Effector memory CD8-positive, alpha-beta T cell (primary cell): Measurements from ENCODE around the gene DPEP3.
"Not testable (repeated sequence)": the region's sequence is repeated elsewhere in the genome, so short reads cannot be mapped to it uniquely, and the experiment has no call there.

ENCODE experiments used
- ATAC-seq: fragments of 150-1000 bp; cut with Tn5 transposase; replicated peaks from 2 replicates; pipeline ENCODE4 v1.10.0; 2021; ENCODE audit warnings: mild to moderate bottlenecking, moderate library complexity
- DNase-seq, 3 experiments: peaks; one replicate each; pipeline ENCODE4 v3.0.0; 2021
- H3K27ac Mint-ChIP-seq, 2 donors: one replicate each; pipeline ENCODE4 v1.8.0; 2022; ENCODE audit warnings: mild to moderate bottlenecking in 2 of 2, mixed read lengths in 2 of 2, moderate library complexity in 2 of 2
- H3K27me3 Mint-ChIP-seq, 2 donors: one replicate each; pipeline ENCODE4 v1.8.0; 2022; ENCODE audit warnings: mixed read lengths in 2 of 2
- H3K36me3 Mint-ChIP-seq: one replicate; pipeline ENCODE4 v1.8.0; 2022; ENCODE audit warnings: mild to moderate bottlenecking, moderate library complexity, mixed read lengths; ENCODE audit not compliant: insufficient read depth
- H3K4me1 Mint-ChIP-seq, 2 donors: one replicate each; pipeline ENCODE4 v1.8.0; 2022; ENCODE audit warnings: low read depth in 2 of 2, mixed read lengths in 2 of 2
- H3K4me3 Mint-ChIP-seq, 2 donors: one replicate each; pipeline ENCODE4 v1.8.0; 2022; ENCODE audit warnings: mild to moderate bottlenecking in 2 of 2, mixed read lengths in 2 of 2, moderate library complexity in 2 of 2
- H3K9me3 Mint-ChIP-seq, 2 donors: one replicate each; pipeline ENCODE4 v1.8.0; 2022; ENCODE audit warnings: mixed read lengths in 2 of 2

Gene DPEP3

DNA sequence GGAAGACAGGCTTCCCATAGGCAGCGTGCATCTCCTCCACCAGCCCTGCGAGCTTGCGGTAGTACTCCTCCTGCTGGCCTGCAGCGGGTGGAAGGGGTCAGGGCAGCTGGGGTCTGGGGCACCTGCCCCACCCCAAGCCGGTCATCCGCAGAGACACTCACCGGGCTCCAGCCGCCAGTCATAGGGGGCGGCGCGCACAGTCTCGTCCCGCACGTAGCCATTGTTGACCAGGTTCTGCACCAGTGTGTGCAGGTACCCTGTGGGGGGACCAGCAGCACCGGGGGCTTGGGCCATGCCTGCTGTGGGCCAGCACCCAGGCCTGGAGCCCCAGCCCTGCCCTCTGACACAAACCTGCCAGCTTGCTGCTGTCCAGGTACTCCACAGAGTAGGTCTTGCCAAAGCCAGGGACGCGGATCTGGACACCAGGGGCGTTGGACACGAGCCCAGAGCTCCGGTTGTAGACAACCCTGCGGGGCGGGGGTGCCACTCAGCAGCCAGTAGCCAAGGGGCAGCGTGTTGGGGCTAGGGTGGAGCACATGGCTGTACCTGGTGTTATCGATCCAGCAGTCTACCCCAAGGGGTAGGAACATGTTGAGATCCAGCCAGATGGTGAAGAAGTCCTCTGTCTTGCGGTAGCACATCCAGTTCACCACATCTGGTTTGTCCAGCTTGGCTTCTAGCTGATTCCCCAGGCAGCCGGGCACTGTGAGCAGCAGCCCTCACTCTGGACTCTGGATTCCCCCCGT is 37.6 kb downstream of the DPEP3 start:
- Mint-ChIP-seq H3K27me3 (no peaks in the 10 kb centered on the region), H3K4me1 (peaks cover 19% of the 10 kb centered on the region in 2 donors), H3K4me3 (no peak overlapping the region), H3K9me3 (no peaks in the 10 kb centered on the region), H3K36me3 (no peaks in the 10 kb centered on the region), H3K27ac (peak overlapping the region in 1 of 2 donors; percentile 65)
- ATAC-seq (no peak), DNase-seq (no peak)

DNA sequence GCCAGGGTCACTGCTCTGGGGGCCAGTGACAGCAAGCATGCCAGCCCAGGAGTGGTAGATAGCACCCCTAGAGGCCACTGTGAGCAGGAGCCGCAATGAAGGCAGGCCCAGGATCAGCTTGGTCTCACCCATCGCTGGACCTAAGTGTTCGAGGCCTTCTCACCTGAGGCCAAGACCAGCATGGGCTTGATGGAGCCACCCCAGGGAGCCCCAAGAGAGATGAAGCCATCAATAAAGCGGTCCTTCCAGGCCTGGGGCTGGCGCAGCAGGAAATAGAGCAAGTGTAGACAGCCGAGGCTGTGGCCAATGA is 38.1 kb downstream of the DPEP3 start:
- Mint-ChIP-seq H3K27ac (peak overlapping the region in 1 of 2 donors; percentile 87), H3K4me3 (no peak overlapping the region), H3K9me3 (no peaks in the 10 kb centered on the region), H3K27me3 (no peaks in the 10 kb centered on the region), H3K36me3 (no peaks in the 10 kb centered on the region), H3K4me1 (peaks cover 23% of the 10 kb centered on the region in 2 donors)
- ATAC-seq (peak; percentile 59), DNase-seq (no peak)

DNA sequence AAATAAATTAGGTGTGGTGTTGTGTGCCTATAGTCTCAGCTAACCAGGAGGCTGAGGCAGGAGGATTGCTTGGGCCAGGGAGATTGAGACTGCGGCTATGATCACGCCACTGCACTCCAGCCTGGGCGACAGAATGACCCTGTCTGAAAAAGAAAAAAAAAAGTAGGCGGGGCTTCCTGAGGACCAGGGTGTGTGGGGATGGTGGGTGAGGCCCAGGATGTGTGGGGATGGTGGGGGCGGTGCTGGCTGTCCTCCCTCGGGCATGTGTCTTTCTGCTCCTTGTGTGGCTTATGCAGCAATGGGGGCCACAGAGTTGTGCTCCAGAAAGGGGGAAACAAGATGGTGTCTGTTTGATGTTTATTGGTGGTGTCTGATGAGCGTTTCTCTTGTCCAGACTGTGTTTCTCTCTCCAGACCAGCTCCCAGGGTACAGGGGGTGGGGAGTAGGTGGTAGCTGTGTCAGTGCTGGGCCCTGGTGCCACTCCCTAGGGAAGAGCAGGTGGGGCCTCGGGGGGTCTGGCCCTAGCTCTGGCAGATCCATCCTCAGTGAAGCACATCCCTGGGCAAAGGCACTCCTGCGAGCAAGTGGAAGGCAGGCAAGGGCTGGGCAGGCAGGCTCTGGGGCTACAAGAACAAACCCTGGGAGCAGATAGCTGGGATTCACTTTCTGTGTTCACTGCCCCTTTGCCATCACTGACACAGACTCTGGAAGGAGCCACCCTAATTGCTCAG is 38.7 kb downstream of the DPEP3 start:
- Mint-ChIP-seq H3K4me3 (no peak overlapping the region), H3K36me3 (peaks cover 3% of the 10 kb centered on the region), H3K9me3 (no peaks in the 10 kb centered on the region), H3K4me1 (peaks cover 27 to 28% of the 10 kb centered on the region in 2 donors), H3K27me3 (no peaks in the 10 kb centered on the region), H3K27ac (peak overlapping the region in 1 of 2 donors; percentile 87)
- DNase-seq = no peak
- ATAC-seq = no peak

DNA sequence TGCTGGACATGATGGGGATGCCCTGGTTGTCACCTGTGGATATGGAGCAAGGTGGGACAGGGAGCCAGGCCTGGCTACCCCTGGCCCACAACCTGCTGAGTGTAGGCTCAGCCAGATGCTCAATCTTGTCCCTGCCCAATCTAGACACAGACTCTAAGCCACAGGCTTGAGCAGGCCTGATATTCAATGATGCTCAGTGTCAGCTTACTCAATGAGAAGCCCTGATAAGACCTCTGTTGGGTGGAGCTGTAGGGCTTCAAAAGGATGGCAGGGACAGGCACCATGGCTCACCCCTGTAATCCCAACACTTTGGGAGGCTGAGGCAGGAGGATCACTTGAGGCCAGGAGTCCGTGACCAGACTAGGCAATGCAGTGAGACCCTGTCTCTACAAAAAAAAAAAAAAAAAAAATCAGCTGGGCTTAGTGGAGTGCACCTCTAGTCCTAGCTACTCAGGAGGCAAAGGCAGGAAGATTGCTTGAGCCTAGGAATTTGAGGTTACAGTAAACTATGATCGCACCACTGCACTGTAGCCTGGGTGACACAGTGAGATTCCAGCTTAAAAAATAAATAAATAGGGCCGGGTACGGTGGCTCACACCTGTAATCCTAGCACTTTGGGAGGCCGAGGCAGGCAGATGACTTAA is 39.7 kb downstream of the DPEP3 start:
- no peaks in the 10 kb centered on the region for H3K27me3 Mint-ChIP-seq
- H3K4me1 Mint-ChIP-seq = peaks cover 29 to 32% of the 10 kb centered on the region in 2 donors
- peak overlapping the region; percentile 62 to 87 for H3K27ac Mint-ChIP-seq
- no peak overlapping the region for H3K4me3 Mint-ChIP-seq
- H3K36me3 Mint-ChIP-seq = peaks cover 13% of the 10 kb centered on the region
- no peak for DNase-seq
- no peaks in the 10 kb centered on the region for H3K9me3 Mint-ChIP-seq
- no peak for ATAC-seq

DNA sequence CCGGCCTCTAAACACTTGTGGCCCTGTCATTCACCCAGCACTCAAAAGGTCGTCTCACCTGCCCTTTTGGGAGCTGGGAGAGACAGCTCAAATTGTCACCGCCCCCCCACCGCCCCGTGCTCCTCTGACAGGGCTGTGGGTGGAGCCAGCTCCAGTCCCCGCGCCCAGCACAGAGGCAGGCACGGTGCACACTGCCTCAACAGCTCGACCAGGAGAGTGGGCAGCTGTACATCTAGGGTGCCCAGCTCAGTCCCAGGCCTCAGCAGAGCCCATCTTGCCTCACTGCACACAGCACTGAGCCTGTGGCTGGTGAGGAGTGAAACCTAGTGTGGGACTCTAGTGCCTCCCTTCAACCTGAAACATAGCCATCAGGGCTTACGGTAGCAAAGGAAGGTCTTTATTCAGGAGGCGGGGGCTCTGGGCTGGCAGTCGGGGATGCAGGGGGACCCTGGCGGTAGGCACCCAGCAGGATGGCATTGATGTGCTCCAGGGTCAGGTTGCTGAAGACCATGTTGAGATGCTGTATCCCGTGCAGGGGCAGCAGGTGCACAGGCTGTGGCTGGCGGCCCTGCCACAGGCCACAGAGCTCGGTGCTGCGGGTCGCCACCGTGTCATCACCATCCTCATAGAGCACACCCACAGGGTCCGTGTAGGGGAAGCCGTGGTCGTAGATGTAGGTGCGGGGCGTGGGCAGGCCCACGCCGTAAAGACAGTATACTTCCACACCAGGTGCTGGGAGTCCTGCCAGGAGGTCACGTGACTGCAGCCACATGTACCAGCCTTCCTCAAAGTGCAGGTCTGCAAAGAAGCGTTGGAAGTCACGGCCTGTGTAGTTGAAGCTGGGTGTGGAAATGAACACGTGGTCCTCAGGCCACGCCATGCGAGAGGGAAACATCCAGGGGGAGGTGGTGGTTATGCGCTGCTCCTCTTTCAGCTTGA is 40.5 kb downstream of the DPEP3 start:
- ATAC-seq (no peak), DNase-seq (peak in 1 of 3 experiments; percentile 10)
- H3K9me3 Mint-ChIP-seq = no peaks in the 10 kb centered on the region
- no peaks in the 10 kb centered on the region for H3K27me3 Mint-ChIP-seq
- H3K4me1 Mint-ChIP-seq = peaks cover 36 to 40% of the 10 kb centered on the region in 2 donors
- H3K27ac Mint-ChIP-seq = peak overlapping the region; percentile 62 to 87
- peaks cover 21% of the 10 kb centered on the region for H3K36me3 Mint-ChIP-seq
- H3K4me3 Mint-ChIP-seq = peak overlapping the region in 1 of 2 donors; percentile 57

DNA sequence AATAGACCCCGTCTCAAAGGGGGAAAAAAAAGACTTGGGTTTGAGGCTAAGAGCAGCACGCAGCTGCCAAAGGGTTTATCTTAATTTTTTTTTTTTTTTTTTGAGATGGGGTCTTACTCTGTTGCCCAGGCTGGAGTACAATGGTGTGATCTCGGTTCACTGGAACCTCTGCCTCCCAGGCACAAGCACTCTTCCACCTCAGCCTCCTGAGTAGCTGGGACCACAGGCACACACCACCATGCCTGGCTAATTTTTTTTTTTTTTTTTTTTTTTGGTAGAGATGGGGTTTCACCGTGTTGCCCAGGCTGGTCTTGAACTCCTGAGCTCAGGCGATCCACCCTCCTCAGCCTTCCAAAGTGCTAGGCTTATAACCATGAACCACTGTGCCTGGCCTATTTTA is 42.6 kb downstream of the DPEP3 start:
- DNase-seq, ATAC-seq, H3K27me3 Mint-ChIP-seq, H3K9me3 Mint-ChIP-seq: not testable (repeated sequence)
- Mint-ChIP-seq H3K4me1 (peaks cover 40 to 42% of the 10 kb centered on the region in 2 donors), H3K36me3 (peaks cover 42% of the 10 kb centered on the region), H3K4me3 (peak overlapping the region; percentile 19 to 100), H3K27ac (peak overlapping the region; percentile 92 to 98)

DNA sequence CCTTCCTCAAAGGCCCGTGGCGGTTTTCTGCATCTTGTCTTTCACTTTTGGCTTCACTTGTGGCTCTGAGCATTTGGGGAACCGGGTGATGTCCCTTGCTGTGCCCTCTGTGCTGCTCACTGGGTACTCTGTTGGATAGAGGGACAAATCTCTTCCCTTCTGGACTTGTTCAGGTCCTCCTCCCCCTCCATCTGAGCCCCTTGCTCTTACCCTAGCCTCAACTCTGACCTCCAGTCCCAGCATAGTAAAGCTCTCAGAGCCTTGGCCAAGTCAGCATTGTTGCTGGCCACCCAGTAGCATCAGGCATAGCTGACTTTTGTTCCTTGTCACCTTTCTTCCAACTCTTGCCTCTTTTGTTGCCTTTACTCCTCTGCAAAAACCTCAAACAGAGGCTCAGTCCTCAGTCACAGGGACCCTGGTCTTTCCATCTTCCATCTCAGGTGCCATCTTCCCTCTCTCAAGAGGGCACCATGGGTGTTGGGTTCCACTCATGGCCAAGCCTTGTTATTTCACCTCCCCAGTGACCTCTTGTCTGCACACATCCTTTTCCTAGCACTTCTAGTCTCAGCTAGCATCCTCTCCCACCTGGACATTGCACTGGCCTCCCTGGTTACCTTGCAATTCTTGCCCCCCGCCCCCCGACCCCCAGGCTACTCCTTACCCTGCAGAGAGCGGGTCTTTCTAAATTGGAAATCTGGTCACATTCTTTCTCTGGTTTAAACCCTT is 43.3 kb downstream of the DPEP3 start:
- Mint-ChIP-seq H3K4me1 (peaks cover 37 to 39% of the 10 kb centered on the region in 2 donors), H3K27ac (peak overlapping the region; percentile 92 to 98), H3K4me3 (peak overlapping the region; percentile 100), H3K36me3 (peaks cover 46% of the 10 kb centered on the region), H3K9me3 (no peaks in the 10 kb centered on the region), H3K27me3 (no peaks in the 10 kb centered on the region)
- DNase-seq = peak; percentile 67 to 74 (median 72)
- peak; percentile 53 for ATAC-seq

DNA sequence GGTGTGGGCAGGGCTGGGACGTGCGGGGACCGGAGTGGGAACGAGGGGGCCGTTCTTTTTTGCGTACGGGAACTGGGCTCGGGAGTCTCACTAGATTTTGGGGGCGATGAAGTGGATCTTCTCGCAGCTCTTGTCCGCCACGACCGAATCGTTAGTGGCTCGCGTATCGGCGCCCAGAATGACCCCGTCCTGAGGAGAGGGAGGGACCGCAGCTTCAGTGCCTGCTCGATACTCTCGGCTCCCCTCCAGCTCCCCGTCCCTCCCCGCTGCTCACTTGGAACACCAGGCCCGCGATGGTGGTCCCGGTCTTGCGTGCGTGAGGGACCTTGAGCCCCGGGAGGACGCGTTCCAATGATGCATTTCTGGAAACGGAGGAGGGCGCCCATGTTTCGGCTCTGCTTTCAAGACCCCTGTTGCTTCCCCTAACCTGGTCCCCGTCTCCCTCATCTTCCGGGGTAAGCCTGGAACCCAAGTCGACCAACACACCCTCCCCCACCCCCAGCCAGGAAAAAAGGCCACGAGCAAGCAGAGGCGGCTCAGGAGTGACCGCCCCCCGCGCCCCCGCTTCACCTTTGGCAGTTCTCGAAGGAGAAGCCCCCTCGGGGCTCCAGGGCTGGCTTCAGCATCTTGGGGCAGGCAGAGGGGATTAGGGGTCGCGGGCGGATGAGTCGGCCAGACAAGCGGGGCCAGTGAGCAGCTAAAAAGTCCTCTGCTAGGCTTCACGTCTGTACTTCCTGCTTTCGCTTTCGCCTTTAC is 44.0 kb downstream of the DPEP3 start, which contains the start of gene PSMB10:
TSS of gene PSMB10 (minus strand) at position 727 of the 756 bp plus-strand sequence. CDS start at position 626, 101 bp downstream.
- peak within 1 kb of the TSS; percentile 92 to 98 for H3K27ac Mint-ChIP-seq
- H3K36me3 Mint-ChIP-seq = peaks cover 46% of the 10 kb centered on the region
- no peaks in the 10 kb centered on the region for H3K9me3 Mint-ChIP-seq
- H3K4me1 Mint-ChIP-seq = peaks cover 30 to 33% of the 10 kb centered on the region in 2 donors
- no peaks in the 10 kb centered on the region for H3K27me3 Mint-ChIP-seq
- H3K4me3 Mint-ChIP-seq = peak within 1 kb of the TSS; percentile 100
- ATAC-seq = peak; percentile 1
- peak in 2 of 3 experiments; percentile 13 to 14 for DNase-seq

DNA sequence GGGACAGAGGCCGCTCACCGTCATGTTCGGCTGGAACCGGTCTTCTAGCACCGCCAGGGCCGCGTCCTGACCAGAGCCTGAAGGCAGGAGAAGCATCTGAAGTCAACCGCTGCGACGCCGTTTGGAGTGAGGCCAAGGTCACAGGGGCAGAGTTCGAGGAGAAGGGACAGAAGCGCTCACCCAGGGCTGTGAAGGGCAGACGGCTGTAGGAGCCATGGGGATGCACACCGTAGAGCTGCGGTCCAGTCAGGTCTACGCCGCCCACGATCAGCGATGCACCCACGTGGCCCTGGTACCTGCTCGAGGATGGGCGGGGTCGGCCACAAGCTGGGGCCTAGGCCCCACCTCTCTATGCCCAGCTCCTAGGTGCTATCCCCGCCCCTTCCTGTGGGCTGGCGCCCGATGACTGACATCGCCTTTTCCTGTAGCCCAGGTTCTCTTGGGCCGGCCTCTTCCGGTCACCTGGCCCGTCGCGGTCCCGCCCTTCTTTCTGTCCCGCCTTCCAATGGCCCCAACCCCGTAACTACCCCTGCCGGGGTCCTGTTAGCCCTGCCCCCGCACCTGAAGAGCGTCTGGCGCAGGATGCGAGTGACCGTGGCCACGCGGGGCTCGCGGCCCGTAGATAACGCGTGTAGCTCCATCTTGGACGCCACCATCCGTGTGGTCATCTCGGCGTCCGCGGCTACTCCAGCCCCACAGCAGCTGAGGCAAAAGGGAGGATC is 44.7 kb downstream of the DPEP3 start:
- ATAC-seq (peak; percentile 92), DNase-seq (peak; percentile 90 to 92 (median 92))
- Mint-ChIP-seq H3K4me3 (peak overlapping the region; percentile 100), H3K27me3 (no peaks in the 10 kb centered on the region), H3K27ac (peak overlapping the region; percentile 92 to 98), H3K9me3 (no peaks in the 10 kb centered on the region), H3K4me1 (peaks cover 30 to 33% of the 10 kb centered on the region in 2 donors), H3K36me3 (peaks cover 51% of the 10 kb centered on the region)

DNA sequence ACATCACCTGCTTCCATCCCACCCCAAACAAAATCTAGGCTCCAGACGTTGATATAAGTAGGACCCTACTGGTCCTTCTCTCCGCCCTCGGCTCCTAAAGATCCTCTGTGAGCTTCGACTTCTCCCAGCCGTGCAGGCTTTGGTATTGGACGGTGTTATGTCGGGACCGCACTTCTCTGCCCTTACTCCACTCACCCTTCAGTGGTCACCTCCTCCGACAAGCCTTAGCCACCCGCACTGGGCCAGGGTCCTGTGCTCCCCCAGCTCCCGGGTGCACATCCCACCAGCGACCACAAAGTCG is 45.2 kb downstream of the DPEP3 start:
- Mint-ChIP-seq H3K9me3 (no peaks in the 10 kb centered on the region), H3K4me3 (peak overlapping the region; percentile 100), H3K27ac (peak overlapping the region; percentile 92 to 98), H3K4me1 (peaks cover 27 to 30% of the 10 kb centered on the region in 2 donors), H3K27me3 (no peaks in the 10 kb centered on the region), H3K36me3 (peaks cover 53% of the 10 kb centered on the region)
- DNase-seq (no peak), ATAC-seq (no peak)

DNA sequence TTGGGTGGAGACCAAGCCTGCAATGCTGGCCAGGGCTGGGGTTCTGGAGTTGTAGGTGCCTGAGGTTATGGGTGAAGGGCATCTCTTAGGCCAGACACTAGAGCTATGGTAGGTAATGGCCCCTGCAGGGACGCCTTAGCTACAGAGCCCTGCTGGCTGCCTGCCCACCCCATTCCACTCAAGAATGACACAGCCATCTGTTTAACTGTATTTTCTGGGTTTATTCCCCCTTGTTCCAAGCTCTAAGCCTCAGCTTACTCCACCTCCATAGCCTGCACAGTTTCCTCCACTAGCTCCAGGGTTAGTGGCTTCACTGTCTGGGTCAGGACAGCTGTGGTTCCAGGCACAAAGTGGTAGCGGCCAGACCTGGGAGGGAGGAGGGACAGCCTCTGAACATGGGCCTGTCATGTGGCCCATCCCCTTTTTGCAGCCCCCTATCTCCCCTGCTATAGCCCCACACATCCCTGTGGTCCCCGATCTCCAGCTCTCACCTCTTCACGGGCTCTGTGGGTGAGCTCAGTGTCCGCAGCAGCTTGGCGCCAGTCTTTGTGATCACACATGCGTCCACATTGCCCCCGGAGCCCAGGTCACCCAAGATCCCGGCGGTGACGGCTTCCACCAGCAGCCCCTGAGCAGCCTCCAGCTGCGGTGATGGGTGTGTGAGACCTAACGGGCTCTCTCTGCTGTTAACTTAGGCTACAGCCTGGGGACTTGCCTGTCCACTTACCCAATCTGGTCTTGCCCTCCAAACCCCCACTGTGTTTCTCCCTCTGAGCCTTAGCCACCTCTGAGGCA is 45.8 kb downstream of the DPEP3 start:
- no peak for ATAC-seq
- H3K27ac Mint-ChIP-seq = peak overlapping the region; percentile 92 to 98
- no peak for DNase-seq
- H3K4me1 Mint-ChIP-seq = peaks cover 21 to 24% of the 10 kb centered on the region in 2 donors
- H3K4me3 Mint-ChIP-seq = peak overlapping the region; percentile 100
- H3K9me3 Mint-ChIP-seq = no peaks in the 10 kb centered on the region
- H3K36me3 Mint-ChIP-seq = peaks cover 53% of the 10 kb centered on the region
- H3K27me3 Mint-ChIP-seq = no peaks in the 10 kb centered on the region
